ENCODE measurements around the gene CDH26. TPM values are rescaled to one million over a fixed set of nuclear protein-coding genes. Genes with fewer than 3 reads are reported as not detected.
A peak's percentile ranks its signal among the peaks of the same experiment; 100 is the strongest.

Gene CDH26
- total RNA-seq, 1 experiment from 2014 or later: not detected

DNA sequence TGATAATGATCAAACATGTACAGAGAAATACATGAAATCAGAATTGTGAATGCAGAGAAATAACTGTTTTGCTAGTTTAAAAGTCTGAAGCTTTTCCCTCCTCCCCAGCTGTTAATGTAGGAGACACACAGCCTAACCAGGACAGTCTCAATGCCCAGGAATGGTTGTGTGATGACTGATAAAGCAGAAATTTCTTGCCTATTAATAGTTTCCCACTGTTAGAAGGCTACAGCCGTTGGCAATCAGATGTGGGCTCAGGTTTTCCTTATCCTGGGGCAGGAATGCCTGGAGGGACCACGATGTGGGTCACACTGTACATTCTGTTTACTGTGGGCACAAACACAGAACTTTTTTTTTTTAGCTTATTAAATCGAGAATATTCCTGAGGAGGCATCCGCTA, 20.0 kb upstream of the CDH26 start:
- no peaks in the 10 kb centered on the region for H3K27me3 ChIP-seq (ENCODE audit: low read length)
- no peak overlapping the region for H2AFZ ChIP-seq (ENCODE audit: low read length)
- H3K27ac ChIP-seq (ENCODE audit: low read length): no peak overlapping the region
- H3K9me2 ChIP-seq (replicated peaks; ENCODE audit: insufficient read depth, low read length): no peaks in the 10 kb centered on the region
- H3K4me3 ChIP-seq (ENCODE audit: low read length): peak overlapping the region; percentile 71; the same call in 1 of the 2 replicates
- H3K36me3 ChIP-seq (ENCODE audit: insufficient read depth, low read length): peaks cover 12% of the 10 kb centered on the region; the same call in 1 of the 2 replicates
- peak overlapping the region; percentile 7; the same call in 1 of the 2 replicates for H3K9ac ChIP-seq (ENCODE audit: low read length)
- H3K4me2 ChIP-seq (ENCODE audit: low read depth, low read length, poor library complexity, severe bottlenecking): peak overlapping the region; percentile 68
- no peak for DNase-seq
- H3K79me2 ChIP-seq (ENCODE audit: low read length): peaks cover 38% of the 10 kb centered on the region
- H4K20me1 ChIP-seq (ENCODE audit: insufficient read depth, low read depth, low read length): no peaks in the 10 kb centered on the region
- H3K4me1 ChIP-seq (ENCODE audit: low read length): peaks cover 34% of the 10 kb centered on the region
- H3K9me3 ChIP-seq (ENCODE audit: low read length): no peaks in the 10 kb centered on the region

DNA sequence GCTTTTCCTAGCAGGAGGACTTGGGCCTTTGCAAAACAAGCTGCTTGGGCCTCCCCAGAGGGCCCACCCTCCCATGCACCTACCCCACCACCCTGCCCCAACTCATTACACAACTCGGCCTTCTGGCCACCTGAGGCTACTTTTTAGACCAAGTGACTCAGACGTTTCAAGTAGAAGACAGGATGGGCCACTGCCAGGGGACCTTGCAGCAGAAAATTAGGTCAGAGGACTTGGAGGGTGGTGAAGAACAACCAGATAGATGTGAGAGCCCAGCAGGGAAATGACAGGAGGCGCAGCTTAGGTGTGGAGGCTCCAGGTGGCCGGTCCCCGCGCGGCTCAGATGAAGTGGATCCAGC, 19.5 kb upstream of the CDH26 start:
- H2AFZ ChIP-seq (ENCODE audit: low read length): no peak overlapping the region
- peaks cover 38% of the 10 kb centered on the region for H3K79me2 ChIP-seq (ENCODE audit: low read length)

DNA sequence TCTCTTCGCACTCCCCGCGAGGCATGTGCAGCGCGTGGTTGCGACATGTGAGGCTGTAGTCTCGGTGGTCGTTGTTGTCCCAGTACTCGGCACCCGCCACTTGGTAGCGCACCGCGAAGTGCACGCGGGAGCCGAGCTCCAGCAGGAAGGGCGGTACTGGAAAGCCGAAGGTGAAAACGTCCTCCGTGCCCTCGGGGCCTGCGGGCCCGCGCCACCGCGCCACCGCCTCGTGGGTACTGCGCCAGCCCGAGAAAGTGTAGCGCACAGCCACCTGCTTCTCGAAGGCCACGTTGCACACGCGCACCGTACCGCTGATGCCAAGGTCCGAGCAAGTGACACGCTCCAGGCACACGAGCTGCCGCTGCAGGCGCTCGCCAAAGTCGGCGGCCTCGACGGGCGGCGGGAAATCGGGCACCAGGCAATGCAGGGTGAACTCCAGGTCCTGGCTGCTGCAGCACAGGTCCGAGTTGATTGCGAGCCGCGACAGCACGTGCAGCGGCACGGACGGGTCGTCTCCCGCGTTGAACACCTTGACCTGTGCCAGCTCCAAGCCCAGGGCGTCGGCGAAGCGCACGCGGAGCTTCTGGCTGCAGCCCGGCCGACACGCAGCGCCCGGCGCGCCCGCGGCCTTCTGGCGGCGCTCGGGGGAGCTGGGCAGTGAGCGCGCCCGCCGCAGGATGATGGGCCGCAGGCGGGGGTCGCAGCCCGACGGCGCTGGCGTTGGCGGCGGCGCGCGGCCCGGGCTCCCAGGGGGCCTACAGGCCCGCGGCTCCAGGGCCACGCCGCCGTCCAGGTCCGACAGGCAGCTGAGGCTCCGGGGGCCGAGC, 19.0 kb upstream of the CDH26 start:
- Histone ChIP-seq H3K27me3 (ENCODE audit: low read length) (no peaks in the 10 kb centered on the region), H4K20me1 (ENCODE audit: insufficient read depth, low read depth, low read length) (no peaks in the 10 kb centered on the region), H3K36me3 (ENCODE audit: insufficient read depth, low read length) (peaks cover 23% of the 10 kb centered on the region; the same call in 1 of the 2 replicates), H3K9ac (ENCODE audit: low read length) (peak overlapping the region; percentile 79), H3K9me2 (replicated peaks; ENCODE audit: insufficient read depth, low read length) (no peaks in the 10 kb centered on the region), H3K4me3 (ENCODE audit: low read length) (peak overlapping the region; percentile 71), H3K79me2 (ENCODE audit: low read length) (peaks cover 43% of the 10 kb centered on the region), H3K27ac (ENCODE audit: low read length) (no peak overlapping the region), H3K4me1 (ENCODE audit: low read length) (peaks cover 38% of the 10 kb centered on the region), H2AFZ (ENCODE audit: low read length) (peak overlapping the region; percentile 98), H3K9me3 (ENCODE audit: low read length) (no peaks in the 10 kb centered on the region), H3K4me2 (ENCODE audit: low read depth, low read length, poor library complexity, severe bottlenecking) (peak overlapping the region; percentile 68)
- DNase-seq: no peak

More for the DNA sequence above, 19.5 kb upstream of the CDH26 start:
- Histone ChIP-seq H3K4me2 (ENCODE audit: low read depth, low read length, poor library complexity, severe bottlenecking) (peak overlapping the region; percentile 68), H3K27ac (ENCODE audit: low read length) (no peak overlapping the region), H3K4me3 (ENCODE audit: low read length) (peak overlapping the region; percentile 71; the same call in 1 of the 2 replicates), H3K4me1 (ENCODE audit: low read length) (peaks cover 34% of the 10 kb centered on the region), H3K9ac (ENCODE audit: low read length) (no peak overlapping the region), H3K36me3 (ENCODE audit: insufficient read depth, low read length) (peaks cover 17% of the 10 kb centered on the region; the same call in 1 of the 2 replicates), H3K27me3 (ENCODE audit: low read length) (no peaks in the 10 kb centered on the region), H4K20me1 (ENCODE audit: insufficient read depth, low read depth, low read length) (no peaks in the 10 kb centered on the region), H3K9me3 (ENCODE audit: low read length) (no peaks in the 10 kb centered on the region), H3K9me2 (replicated peaks; ENCODE audit: insufficient read depth, low read length) (no peaks in the 10 kb centered on the region)
- DNase-seq: no peak

DNA sequence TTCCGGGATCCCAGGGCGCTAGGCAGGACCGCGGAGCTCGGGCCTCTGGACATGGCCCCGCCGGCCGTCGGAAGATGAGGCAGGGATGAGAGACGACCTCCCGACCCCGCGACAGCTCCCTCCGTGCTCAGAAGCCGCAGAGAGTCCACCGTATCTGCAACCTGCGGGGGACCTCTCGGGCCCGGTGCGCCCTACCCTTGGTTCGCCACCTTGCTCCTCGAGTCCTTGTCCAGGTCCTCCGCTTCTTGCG, 18.4 kb upstream of the CDH26 start:
- peak overlapping the region; percentile 71 for H3K4me3 ChIP-seq (ENCODE audit: low read length)
- H3K79me2 ChIP-seq (ENCODE audit: low read length): peaks cover 43% of the 10 kb centered on the region
- no peak overlapping the region; the same call in 1 of the 2 replicates for H3K27ac ChIP-seq (ENCODE audit: low read length)
- H2AFZ ChIP-seq (ENCODE audit: low read length): peak overlapping the region; percentile 98
- H3K9me2 ChIP-seq (replicated peaks; ENCODE audit: insufficient read depth, low read length): no peaks in the 10 kb centered on the region
- H3K4me1 ChIP-seq (ENCODE audit: low read length): peaks cover 43% of the 10 kb centered on the region
- H3K27me3 ChIP-seq (ENCODE audit: low read length): no peaks in the 10 kb centered on the region
- DNase-seq: no peak
- H3K9ac ChIP-seq (ENCODE audit: low read length): peak overlapping the region; percentile 79
- H3K9me3 ChIP-seq (ENCODE audit: low read length): no peaks in the 10 kb centered on the region
- H3K36me3 ChIP-seq (ENCODE audit: insufficient read depth, low read length): peaks cover 24% of the 10 kb centered on the region; the same call in 1 of the 2 replicates
- H3K4me2 ChIP-seq (ENCODE audit: low read depth, low read length, poor library complexity, severe bottlenecking): peak overlapping the region; percentile 68
- H4K20me1 ChIP-seq (ENCODE audit: insufficient read depth, low read depth, low read length): no peaks in the 10 kb centered on the region

DNA sequence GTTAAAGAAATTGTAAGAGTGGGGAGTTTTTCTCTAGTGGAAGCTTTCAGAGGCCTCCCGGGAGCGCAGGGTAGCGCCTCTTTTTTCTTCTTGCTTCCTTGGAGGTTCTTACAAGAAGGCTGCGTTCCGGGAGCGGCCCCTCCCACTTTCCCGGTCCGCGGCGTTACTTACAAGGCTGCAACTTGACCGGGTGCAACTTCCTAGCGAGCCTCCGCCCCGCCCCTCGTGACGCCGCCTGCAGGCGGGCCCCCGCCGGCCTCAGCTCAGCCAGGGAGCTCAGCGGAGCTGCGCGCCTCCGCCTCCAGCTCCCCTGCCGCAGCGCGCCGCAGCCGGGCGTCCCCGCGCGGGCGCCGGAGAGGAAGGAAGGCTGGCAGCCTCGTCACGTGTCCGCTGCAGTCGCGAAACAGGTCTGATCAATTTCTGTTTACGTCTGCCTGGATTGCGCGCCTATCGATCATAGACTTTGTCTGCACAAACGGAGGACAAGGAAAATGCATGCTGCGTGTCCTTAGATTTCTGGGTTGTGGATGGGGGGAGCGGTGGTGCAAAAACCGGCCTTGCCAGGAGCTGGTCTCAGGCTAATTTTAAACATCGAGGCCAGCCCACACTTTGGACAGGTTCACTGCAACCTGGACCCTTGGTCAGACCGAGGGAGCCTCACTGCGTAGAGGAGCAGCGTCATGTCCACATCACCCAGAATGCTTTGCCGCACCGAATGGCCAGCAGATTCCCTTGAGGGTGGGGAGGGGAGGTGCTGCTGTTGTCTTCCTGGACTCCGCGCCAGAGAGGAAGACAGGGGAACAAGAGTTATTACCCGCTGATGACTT, 17.9 kb upstream of the CDH26 start, which contains the start of the genes FAM217B and PPP1R3D:
FAM217B (plus strand) TSS at position 261 of the 827 bp plus-strand sequence. CDS start 3,555 bp downstream, outside the sequence.
PPP1R3D (minus strand) TSS at position 177 of the 827 bp plus-strand sequence. CDS start 374 bp downstream, outside the sequence.
- peak; percentile 97 for DNase-seq
- Histone ChIP-seq H3K9me3 (ENCODE audit: low read length) (no peaks in the 10 kb centered on the region), H3K4me2 (ENCODE audit: low read depth, low read length, poor library complexity, severe bottlenecking) (peak within 1 kb of the TSS; percentile 68), H2AFZ (ENCODE audit: low read length) (peak within 1 kb of the TSS; percentile 98), H3K9ac (ENCODE audit: low read length) (peak within 1 kb of the TSS; percentile 80), H3K9me2 (replicated peaks; ENCODE audit: insufficient read depth, low read length) (no peaks in the 10 kb centered on the region), H3K27me3 (ENCODE audit: low read length) (no peaks in the 10 kb centered on the region), H3K4me1 (ENCODE audit: low read length) (peaks cover 48% of the 10 kb centered on the region), H3K79me2 (ENCODE audit: low read length) (peaks cover 43% of the 10 kb centered on the region), H3K36me3 (ENCODE audit: insufficient read depth, low read length) (peaks cover 24% of the 10 kb centered on the region; the same call in 1 of the 2 replicates), H3K27ac (ENCODE audit: low read length) (peak within 1 kb of the TSS; percentile 80), H4K20me1 (ENCODE audit: insufficient read depth, low read depth, low read length) (no peaks in the 10 kb centered on the region), H3K4me3 (ENCODE audit: low read length) (peak within 1 kb of the TSS; percentile 71)

DNA sequence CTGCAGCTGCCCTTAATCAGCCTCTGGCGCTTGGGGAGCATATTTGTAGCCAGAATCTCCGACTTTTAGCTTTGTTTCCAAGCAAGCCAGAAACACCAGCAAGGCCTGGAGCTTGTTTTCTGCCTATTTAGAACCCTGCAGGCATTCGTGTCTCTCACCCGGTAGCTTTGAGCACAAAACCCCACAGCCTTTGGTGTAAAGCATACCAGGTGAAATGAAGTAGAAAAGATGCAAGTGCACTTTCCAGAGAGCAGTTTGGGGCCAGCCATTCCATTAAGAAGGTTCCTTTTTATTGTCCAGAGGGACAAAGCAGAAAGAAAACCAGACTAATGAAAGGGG, 17.3 kb upstream of the CDH26 start:
- no peak for DNase-seq
- H3K4me1 ChIP-seq (ENCODE audit: low read length): peaks cover 52% of the 10 kb centered on the region
- peak overlapping the region; percentile 68 for H3K4me2 ChIP-seq (ENCODE audit: low read depth, low read length, poor library complexity, severe bottlenecking)
- no peaks in the 10 kb centered on the region for H3K27me3 ChIP-seq (ENCODE audit: low read length)
- H3K4me3 ChIP-seq (ENCODE audit: low read length): peak overlapping the region; percentile 71
- no peaks in the 10 kb centered on the region for H3K9me3 ChIP-seq (ENCODE audit: low read length)
- peak overlapping the region; percentile 80 for H3K27ac ChIP-seq (ENCODE audit: low read length)
- peaks cover 24% of the 10 kb centered on the region; the same call in 1 of the 2 replicates for H3K36me3 ChIP-seq (ENCODE audit: insufficient read depth, low read length)
- peaks cover 43% of the 10 kb centered on the region for H3K79me2 ChIP-seq (ENCODE audit: low read length)
- H4K20me1 ChIP-seq (ENCODE audit: insufficient read depth, low read depth, low read length): no peaks in the 10 kb centered on the region
- H3K9me2 ChIP-seq (replicated peaks; ENCODE audit: insufficient read depth, low read length): no peaks in the 10 kb centered on the region
- H3K9ac ChIP-seq (ENCODE audit: low read length): peak overlapping the region; percentile 80
- H2AFZ ChIP-seq (ENCODE audit: low read length): peak overlapping the region; percentile 73; the same call in 1 of the 2 replicates

DNA sequence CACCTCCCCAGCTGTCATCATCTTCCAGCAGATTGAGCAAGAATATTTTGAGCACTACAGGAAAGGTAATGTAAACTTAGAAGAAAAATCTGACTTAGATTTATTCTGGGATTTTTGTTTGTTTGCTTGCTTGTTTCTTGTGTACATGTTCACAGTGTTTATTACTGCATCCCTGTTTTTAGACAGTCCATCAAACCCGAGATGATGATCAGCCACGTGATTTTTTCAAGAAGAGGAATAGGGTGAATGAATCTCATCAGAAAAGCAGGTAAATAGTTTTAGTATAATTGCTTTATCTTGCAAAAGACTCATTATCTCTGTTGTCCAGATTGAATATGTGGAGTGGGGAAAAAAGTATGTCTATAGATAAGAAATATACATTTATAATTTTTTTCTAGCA, 16.0 kb upstream of the CDH26 start:
- Histone ChIP-seq H2AFZ (ENCODE audit: low read length) (no peak overlapping the region), H3K9ac (ENCODE audit: low read length) (peak overlapping the region; percentile 80; the same call in 1 of the 2 replicates), H3K27ac (ENCODE audit: low read length) (no peak overlapping the region), H3K4me3 (ENCODE audit: low read length) (peak overlapping the region; percentile 71; the same call in 1 of the 2 replicates), H3K27me3 (ENCODE audit: low read length) (no peaks in the 10 kb centered on the region), H3K4me1 (ENCODE audit: low read length) (peaks cover 49% of the 10 kb centered on the region), H3K9me3 (ENCODE audit: low read length) (no peaks in the 10 kb centered on the region), H3K4me2 (ENCODE audit: low read depth, low read length, poor library complexity, severe bottlenecking) (peak overlapping the region; percentile 68), H3K79me2 (ENCODE audit: low read length) (peaks cover 40% of the 10 kb centered on the region), H3K36me3 (ENCODE audit: insufficient read depth, low read length) (peaks cover 24% of the 10 kb centered on the region; the same call in 1 of the 2 replicates), H4K20me1 (ENCODE audit: insufficient read depth, low read depth, low read length) (no peaks in the 10 kb centered on the region), H3K9me2 (replicated peaks; ENCODE audit: insufficient read depth, low read length) (no peaks in the 10 kb centered on the region)
- DNase-seq: no peak

DNA sequence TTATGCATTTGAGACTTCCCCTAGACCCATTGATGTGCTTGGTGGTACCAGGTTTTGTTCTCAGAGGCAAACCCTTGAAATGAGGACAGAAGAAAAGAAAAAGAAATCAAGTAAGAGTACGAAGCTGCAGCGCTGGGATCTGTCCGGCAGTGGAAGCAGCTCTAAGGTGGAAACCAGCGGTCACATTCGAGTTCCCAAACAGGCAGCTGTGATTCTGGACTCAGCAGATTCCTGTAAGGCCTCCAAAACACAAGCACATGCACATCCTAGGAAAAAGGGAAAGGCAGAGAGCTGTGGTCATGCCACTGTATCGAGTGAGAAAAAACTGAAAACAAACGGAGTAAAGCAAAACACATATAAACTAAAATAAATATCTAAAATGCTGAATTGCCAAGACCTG, 13.5 kb upstream of the CDH26 start:
- H3K27ac ChIP-seq (ENCODE audit: low read length): no peak overlapping the region
- H3K4me1 ChIP-seq (ENCODE audit: low read length): peaks cover 44% of the 10 kb centered on the region
- H3K9me2 ChIP-seq (replicated peaks; ENCODE audit: insufficient read depth, low read length): no peaks in the 10 kb centered on the region
- H3K9me3 ChIP-seq (ENCODE audit: low read length): no peaks in the 10 kb centered on the region
- H3K27me3 ChIP-seq (ENCODE audit: low read length): no peaks in the 10 kb centered on the region
- H3K79me2 ChIP-seq (ENCODE audit: low read length): peaks cover 21% of the 10 kb centered on the region
- peaks cover 24% of the 10 kb centered on the region; the same call in 1 of the 2 replicates for H3K36me3 ChIP-seq (ENCODE audit: insufficient read depth, low read length)
- DNase-seq: no peak
- no peak overlapping the region for H2AFZ ChIP-seq (ENCODE audit: low read length)
- peak overlapping the region; percentile 18 for H3K4me2 ChIP-seq (ENCODE audit: low read depth, low read length, poor library complexity, severe bottlenecking)
- H3K4me3 ChIP-seq (ENCODE audit: low read length): no peak overlapping the region
- no peaks in the 10 kb centered on the region for H4K20me1 ChIP-seq (ENCODE audit: insufficient read depth, low read depth, low read length)
- H3K9ac ChIP-seq (ENCODE audit: low read length): no peak overlapping the region

All from Karpas-422 (cell line).